HCT116 (cell line): ENCODE measurements around the gene MAGEE1. TPM values are rescaled to one million over a fixed set of nuclear protein-coding genes. Genes with fewer than 3 reads are reported as not detected.

ENCODE experiments used
- ATAC-seq: fragments of 200-7000 bp; cut with Tn5 transposase; 2 replicates; pipeline ENCODE4 v1.9.1; 2020; ENCODE audit warnings: mild to moderate bottlenecking, moderate library complexity
- BruUV-seq: library from RNA; stranded (reverse); fragments of 400-500 nt; replicated peaks from 2 replicates; lab custom pipeline; 2021; lab: Mats Ljungman, UMichigan
- CTCF ChIA-PET: fragments of 300-600 bp; sonication (Branson Sonifier 250); formaldehyde crosslinking; loops from one replicate; lab custom pipeline; 2021; ENCODE audit warnings: antibody characterized with exemption; lab: Charles Lee
- POLR2A ChIA-PET: fragments of 300-600, 350-600 bp; sonication (Branson Sonifier 250); formaldehyde crosslinking; loops from one replicate; lab custom pipeline; 2021; ENCODE audit warnings: antibody characterized with exemption; lab: Charles Lee
- RAD21 ChIA-PET, 2 experiments: fragments of 300-600 bp; sonication (Branson Sonifier 250); formaldehyde crosslinking; loops; one replicate each; lab custom pipeline; 2023; ENCODE audit warnings: low total read pairs in 2 of 2; ENCODE audit not compliant: uncharacterized antibody in 2 of 2, unreplicated experiment in 2 of 2, low non-redundant PET in 1 of 2; lab: Charles Lee
- DNase-seq: peaks from one replicate; pipeline ENCODE4 v3.0.0-alpha.2; 2010; ENCODE audit warnings: low read depth, low spot score
- H2AFZ ChIP-seq: fragments of 200-600 bp; shearing (Covaris generic), sonication (generic); 2 replicates; pipeline ENCODE4 v1.6.1; 2017; ENCODE audit warnings: low read depth, mixed run types, mixed read lengths, antibody characterized with exemption, low read length; ENCODE audit not compliant: poor library complexity, severe bottlenecking
- H3K27ac ChIP-seq: 2 replicates; pipeline ENCODE4 v1.5.1; 2012; ENCODE audit warnings: low read depth, low read length
- H3K27me3 ChIP-seq: fragments of 200-600 bp; sonication (generic); 2 replicates; pipeline ENCODE4 v1.6.1; 2016; ENCODE audit warnings: mixed run types, low read length, mixed read lengths; ENCODE audit not compliant: insufficient read depth
- H3K36me3 ChIP-seq, 2 experiments: fragments of 200-500 bp in 1 of 2; fragments of 200-600 bp in 1 of 2; sonication (Bioruptor generic) in 1 of 2; sonication (generic) in 1 of 2; 2 replicates each; pipeline versions ENCODE4 v1.5.1 to v1.6.1; 2014 to 2016; ENCODE audit warnings: low read length in 2 of 2, inconsistent platforms in 1 of 2, mixed read lengths in 1 of 2, mixed run types in 1 of 2; ENCODE audit not compliant: insufficient read depth in 2 of 2, control insufficient read depth in 1 of 2
- H3K4me1 ChIP-seq, 2 experiments: fragments of 200-600 bp in 1 of 2; sonication (generic) in 1 of 2; 2 replicates each; pipeline versions ENCODE4 v1.5.1 to v1.6.1; 2012 to 2017; ENCODE audit warnings: low read length in 2 of 2, inconsistent platforms in 1 of 2, mild to moderate bottlenecking in 1 of 2, mixed read lengths in 1 of 2, mixed run types in 1 of 2, moderate library complexity in 1 of 2; ENCODE audit not compliant: insufficient read depth in 2 of 2, control insufficient read depth in 1 of 2
- H3K4me2 ChIP-seq: fragments of 200-600 bp; sonication (generic); 2 replicates; pipeline ENCODE4 v1.6.1; 2017; ENCODE audit warnings: mixed run types, low read length, mixed read lengths
- H3K4me3 ChIP-seq, 2 experiments: fragments of 200-600 bp in 1 of 2; sonication (generic) in 1 of 2; replicated peaks in 1 of 2; 2 replicates each; pipeline ENCODE4 v1.5.1; 2011 to 2016; ENCODE audit warnings: low read length in 2 of 2, control low read depth in 1 of 2, low read depth in 1 of 2, mild to moderate bottlenecking in 1 of 2, mixed read lengths in 1 of 2, mixed run types in 1 of 2
- H3K79me2 ChIP-seq: fragments of 200-600 bp; sonication (generic); 2 replicates; pipeline ENCODE4 v1.6.1; 2017; ENCODE audit warnings: mild to moderate bottlenecking, mixed run types, low read length, moderate library complexity, mixed read lengths; ENCODE audit not compliant: insufficient read depth
- H3K9ac ChIP-seq: fragments of 200-600 bp; sonication (generic); 2 replicates; pipeline ENCODE4 v1.6.1; 2016; ENCODE audit warnings: low read length, mixed read lengths
- H3K9me2 ChIP-seq: fragments of 200-600 bp; sonication (generic), shearing (Covaris generic); 2 replicates; pipeline ENCODE4 v1.6.1; 2017; ENCODE audit warnings: mixed run types, mild to moderate bottlenecking, moderate library complexity; ENCODE audit not compliant: insufficient read depth
- H3K9me3 ChIP-seq, 2 experiments: fragments of 200-500 bp in 1 of 2; fragments of 200-600 bp in 1 of 2; sonication (Bioruptor generic) in 1 of 2; sonication (generic) in 1 of 2; 2 replicates each; pipeline ENCODE4 v1.6.1; 2014 to 2017; ENCODE audit warnings: low read length in 2 of 2, mixed read lengths in 2 of 2, inconsistent platforms in 1 of 2, low read depth in 1 of 2, mild to moderate bottlenecking in 1 of 2, mixed run types in 1 of 2, moderate library complexity in 1 of 2; ENCODE audit not compliant: control insufficient read depth in 1 of 2, insufficient read depth in 1 of 2
- H4K20me1 ChIP-seq: fragments of 200-600 bp; sonication (generic), shearing (Covaris generic); 2 replicates; pipeline ENCODE4 v1.6.1; 2017; ENCODE audit warnings: mixed run types, mild to moderate bottlenecking, moderate library complexity; ENCODE audit not compliant: insufficient read depth
- CEBPB ChIP-seq: IDR thresholded peaks from 2 replicates; pipeline ENCODE4 v1.6.1; 2012; ENCODE audit warnings: low read depth
- EGR1 ChIP-seq: IDR thresholded peaks from 2 replicates; pipeline ENCODE4 v1.6.1; 2012; ENCODE audit warnings: low read depth
- ELF1 ChIP-seq: IDR thresholded peaks from 2 replicates; pipeline ENCODE4 v1.6.1; 2012; ENCODE audit warnings: low read depth, borderline replicate concordance
- EZH2 ChIP-seq: fragments of 200-600 bp; sonication (generic); IDR thresholded peaks from 2 replicates; pipeline ENCODE4 v1.6.1; 2017; ENCODE audit warnings: antibody characterized with exemption, mixed run types
- EZH2phosphoT487 ChIP-seq: fragments of 200-600 bp; IDR thresholded peaks from 2 replicates; pipeline ENCODE4 v1.6.1; 2018; ENCODE audit warnings: antibody characterized with exemption, borderline replicate concordance
- FOSL1 ChIP-seq: IDR thresholded peaks from 2 replicates; pipeline ENCODE4 v1.6.1; 2012; ENCODE audit warnings: low read depth
- JUND ChIP-seq: IDR thresholded peaks from 2 replicates; pipeline ENCODE4 v1.6.1; 2012
- POLR2AphosphoS5 ChIP-seq: IDR thresholded peaks from 2 replicates; pipeline ENCODE4 v1.6.1; 2011; ENCODE audit warnings: mild to moderate bottlenecking, low read depth, low read length, moderate library complexity
- SP1 ChIP-seq: IDR thresholded peaks from 2 replicates; pipeline ENCODE4 v1.6.1; 2012; ENCODE audit warnings: low read depth
- TCF7L2 ChIP-seq: IDR thresholded peaks from 2 replicates; pipeline ENCODE4 v1.7.0; 2011; ENCODE audit warnings: borderline replicate concordance, inconsistent platforms; ENCODE audit not compliant: insufficient read depth, insufficient read length; ENCODE audit errors: extremely low read depth
- YY1 ChIP-seq: IDR thresholded peaks from 2 replicates; pipeline ENCODE4 v1.6.1; 2011; ENCODE audit warnings: low read length, low read depth, moderate library complexity, mild to moderate bottlenecking; ENCODE audit not compliant: insufficient replicate concordance; ENCODE audit errors: extremely low read depth
- ZFX ChIP-seq: fragments of 450-650 bp; IDR thresholded peaks from 2 replicates; pipeline ENCODE4 v1.6.1; 2017
- ZNF274 ChIP-seq: fragments of 200-500 bp; sonication (Bioruptor generic); IDR thresholded peaks from 2 replicates; pipeline ENCODE4 v1.6.1; 2014; ENCODE audit warnings: mild to moderate bottlenecking, low read depth, low read length, inconsistent platforms
- intact Hi-C: fragments of 100-400 bp; cut with micrococcal nuclease; formaldehyde crosslinking; loops from 2 replicates; pipeline ENCODE4 v1.10.0; 2022
- total RNA-seq: library from RNA; stranded (reverse); gene quantifications from one replicate; pipeline ENCODE4 v1.2.1, GENCODE V29; 2021; ENCODE audit not compliant: unreplicated experiment
- TF ChIP-seq, protein P1 (sequence below): IDR thresholded peaks from 2 replicates; pipeline ENCODE4 v1.6.1; 2012
- TF ChIP-seq, protein P2 (sequence below): IDR thresholded peaks from 2 replicates; pipeline ENCODE4 v1.6.1; 2011; ENCODE audit warnings: mild to moderate bottlenecking, low read length, moderate library complexity; ENCODE audit not compliant: insufficient replicate concordance; ENCODE audit errors: extremely low read depth
- TF ChIP-seq, protein P3 (sequence below): IDR thresholded peaks from 2 replicates; pipeline ENCODE4 v1.6.1; 2012; ENCODE audit warnings: low read depth

MAGEE1 gene
- total RNA-seq, 1 experiment from 2014 or later = 2.2 TPM

DNA sequence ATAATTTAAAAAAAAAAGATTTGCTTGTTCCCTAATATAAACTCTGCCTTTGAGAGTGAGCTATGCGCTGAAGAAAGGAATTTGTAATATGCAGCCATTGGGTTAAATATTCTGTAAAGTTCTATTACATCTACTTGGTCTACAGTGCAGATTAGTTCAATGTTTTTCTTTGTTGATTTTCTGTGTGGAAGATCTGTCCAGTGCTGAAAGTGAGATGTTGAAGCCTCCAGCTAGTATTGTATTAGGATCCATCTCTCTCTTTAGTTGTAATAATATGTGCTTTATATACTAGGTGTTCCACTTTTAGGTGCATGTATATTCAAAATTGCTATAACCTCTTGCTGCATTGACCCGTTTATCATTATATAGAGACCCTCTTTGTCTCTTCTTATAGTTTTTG, 49.8 kb downstream of the MAGEE1 start:
- H3K79me2 ChIP-seq = no peaks in the 10 kb centered on the region
- H4K20me1 ChIP-seq = no peaks in the 10 kb centered on the region
- H3K9ac ChIP-seq = no peak overlapping the region
- H3K9me3 ChIP-seq = no peaks in the 10 kb centered on the region
- no peaks in the 10 kb centered on the region for H3K9me2 ChIP-seq
- ChIA-PET RAD21 (no interaction called here), CTCF (no interaction called here), POLR2A (no interaction called here)
- no peaks in the 10 kb centered on the region for H3K4me1 ChIP-seq
- no peak overlapping the region for H2AFZ ChIP-seq
- no TSS peak for BruUV-seq
- no peak for ATAC-seq
- no peaks in the 10 kb centered on the region for H3K36me3 ChIP-seq
- no peak overlapping the region for H3K4me3 ChIP-seq
- no peak for DNase-seq
- intact Hi-C loops = no loop called here
- H3K27me3 ChIP-seq = no peaks in the 10 kb centered on the region
- no peak overlapping the region for H3K27ac ChIP-seq
- no peak overlapping the region for H3K4me2 ChIP-seq
- TF ChIP-seq EZH2 = no peak
- no peak for TF ChIP-seq EGR1
- TF ChIP-seq, protein P1, sequence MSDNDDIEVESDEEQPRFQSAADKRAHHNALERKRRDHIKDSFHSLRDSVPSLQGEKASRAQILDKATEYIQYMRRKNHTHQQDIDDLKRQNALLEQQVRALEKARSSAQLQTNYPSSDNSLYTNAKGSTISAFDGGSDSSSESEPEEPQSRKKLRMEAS = no peak
- TF ChIP-seq EZH2phosphoT487 = no peak
- TF ChIP-seq, protein P2, sequence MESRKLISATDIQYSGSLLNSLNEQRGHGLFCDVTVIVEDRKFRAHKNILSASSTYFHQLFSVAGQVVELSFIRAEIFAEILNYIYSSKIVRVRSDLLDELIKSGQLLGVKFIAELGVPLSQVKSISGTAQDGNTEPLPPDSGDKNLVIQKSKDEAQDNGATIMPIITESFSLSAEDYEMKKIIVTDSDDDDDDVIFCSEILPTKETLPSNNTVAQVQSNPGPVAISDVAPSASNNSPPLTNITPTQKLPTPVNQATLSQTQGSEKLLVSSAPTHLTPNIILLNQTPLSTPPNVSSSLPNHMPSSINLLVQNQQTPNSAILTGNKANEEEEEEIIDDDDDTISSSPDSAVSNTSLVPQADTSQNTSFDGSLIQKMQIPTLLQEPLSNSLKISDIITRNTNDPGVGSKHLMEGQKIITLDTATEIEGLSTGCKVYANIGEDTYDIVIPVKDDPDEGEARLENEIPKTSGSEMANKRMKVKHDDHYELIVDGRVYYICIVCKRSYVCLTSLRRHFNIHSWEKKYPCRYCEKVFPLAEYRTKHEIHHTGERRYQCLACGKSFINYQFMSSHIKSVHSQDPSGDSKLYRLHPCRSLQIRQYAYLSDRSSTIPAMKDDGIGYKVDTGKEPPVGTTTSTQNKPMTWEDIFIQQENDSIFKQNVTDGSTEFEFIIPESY = no peak
- no peak for TF ChIP-seq ZFX
- TF ChIP-seq ELF1 = no peak
- no peak for TF ChIP-seq POLR2AphosphoS5
- no peak for TF ChIP-seq YY1
- TF ChIP-seq ZNF274 = no peak
- TF ChIP-seq SP1 = no peak
- TF ChIP-seq FOSL1 = no peak
- TF ChIP-seq, protein P3, sequence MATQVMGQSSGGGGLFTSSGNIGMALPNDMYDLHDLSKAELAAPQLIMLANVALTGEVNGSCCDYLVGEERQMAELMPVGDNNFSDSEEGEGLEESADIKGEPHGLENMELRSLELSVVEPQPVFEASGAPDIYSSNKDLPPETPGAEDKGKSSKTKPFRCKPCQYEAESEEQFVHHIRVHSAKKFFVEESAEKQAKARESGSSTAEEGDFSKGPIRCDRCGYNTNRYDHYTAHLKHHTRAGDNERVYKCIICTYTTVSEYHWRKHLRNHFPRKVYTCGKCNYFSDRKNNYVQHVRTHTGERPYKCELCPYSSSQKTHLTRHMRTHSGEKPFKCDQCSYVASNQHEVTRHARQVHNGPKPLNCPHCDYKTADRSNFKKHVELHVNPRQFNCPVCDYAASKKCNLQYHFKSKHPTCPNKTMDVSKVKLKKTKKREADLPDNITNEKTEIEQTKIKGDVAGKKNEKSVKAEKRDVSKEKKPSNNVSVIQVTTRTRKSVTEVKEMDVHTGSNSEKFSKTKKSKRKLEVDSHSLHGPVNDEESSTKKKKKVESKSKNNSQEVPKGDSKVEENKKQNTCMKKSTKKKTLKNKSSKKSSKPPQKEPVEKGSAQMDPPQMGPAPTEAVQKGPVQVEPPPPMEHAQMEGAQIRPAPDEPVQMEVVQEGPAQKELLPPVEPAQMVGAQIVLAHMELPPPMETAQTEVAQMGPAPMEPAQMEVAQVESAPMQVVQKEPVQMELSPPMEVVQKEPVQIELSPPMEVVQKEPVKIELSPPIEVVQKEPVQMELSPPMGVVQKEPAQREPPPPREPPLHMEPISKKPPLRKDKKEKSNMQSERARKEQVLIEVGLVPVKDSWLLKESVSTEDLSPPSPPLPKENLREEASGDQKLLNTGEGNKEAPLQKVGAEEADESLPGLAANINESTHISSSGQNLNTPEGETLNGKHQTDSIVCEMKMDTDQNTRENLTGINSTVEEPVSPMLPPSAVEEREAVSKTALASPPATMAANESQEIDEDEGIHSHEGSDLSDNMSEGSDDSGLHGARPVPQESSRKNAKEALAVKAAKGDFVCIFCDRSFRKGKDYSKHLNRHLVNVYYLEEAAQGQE = no peak
- no peak for TF ChIP-seq CEBPB
- TF ChIP-seq JUND = no peak
- TF ChIP-seq TCF7L2 = no peak
